ENCODE results near the gene LTBP1.

- TF ChIP-seq CTCF (IDR thresholded peaks at IDR 0.05; ENCODE audit: poor library complexity): no peak
- no peak for TF ChIP-seq EZH2 (IDR thresholded peaks at IDR 0.05; ENCODE audit: borderline replicate concordance)
- TF ChIP-seq EZH2phosphoT487 (IDR thresholded peaks at IDR 0.05; ENCODE audit: low read depth, severe bottlenecking, unreplicated experiment): no peak
These were observed 388.8 kb downstream of the LTBP1 start for GRCh38 chr2:33335516-33335915.

All from hepatocyte (in vitro differentiated cells).